HG02642 (cell line): ENCODE measurements around the gene NRXN3.

Experiments
- ATAC-seq: cut with Tn5 transposase; IDR thresholded peaks from one replicate; pipeline ENCODE4 v1.9.1; 2021; ENCODE audit warnings: mild to moderate bottlenecking; ENCODE audit not compliant: unreplicated experiment, poor library complexity

Gene NRXN3

GRCh38 chr14:78172428-78172827 lies 2.3 kb downstream of the NRXN3 start:
- no peak for ATAC-seq

- no peak for ATAC-seq
Measured at GRCh38 chr14:78173346-78174035, 3.3 kb downstream of the NRXN3 start.

GRCh38 chr14:78175412-78175811 lies 5.2 kb downstream of the NRXN3 start:
- no peak for ATAC-seq

GRCh38 chr14:78178071-78178470 lies 7.9 kb downstream of the NRXN3 start:
- ATAC-seq: no peak

GRCh38 chr14:78178971-78179370 lies 8.8 kb downstream of the NRXN3 start:
- no peak for ATAC-seq

- no peak for ATAC-seq
Measured at GRCh38 chr14:78181270-78181669, 11.1 kb downstream of the NRXN3 start.

- no peak for ATAC-seq
Measured at GRCh38 chr14:78182722-78183121, 12.5 kb downstream of the NRXN3 start.

GRCh38 chr14:78184157-78184556 lies 14.0 kb downstream of the NRXN3 start:
- no peak for ATAC-seq

- ATAC-seq: no peak
Measured at GRCh38 chr14:78186277-78186676, 16.1 kb downstream of the NRXN3 start.

- no peak for ATAC-seq
Measured at GRCh38 chr14:78188882-78189281, 18.7 kb downstream of the NRXN3 start.

GRCh38 chr14:78195431-78195830 lies 25.3 kb downstream of the NRXN3 start:
- no peak for ATAC-seq

- no peak for ATAC-seq
Measured at GRCh38 chr14:78196323-78196722, 26.1 kb downstream of the NRXN3 start.

- no peak for ATAC-seq
Measured at GRCh38 chr14:78197051-78197450, 26.9 kb downstream of the NRXN3 start.

GRCh38 chr14:78202163-78202562 lies 32.0 kb downstream of the NRXN3 start:
- ATAC-seq: no peak

- ATAC-seq: no peak
Measured at GRCh38 chr14:78202976-78203375, 32.8 kb downstream of the NRXN3 start.

- ATAC-seq: no peak
Measured at GRCh38 chr14:78207414-78207813, 37.2 kb downstream of the NRXN3 start.

- ATAC-seq: no peak
Measured at GRCh38 chr14:78220273-78220672, 50.1 kb downstream of the NRXN3 start.

GRCh38 chr14:78222746-78223145 lies 52.6 kb downstream of the NRXN3 start:
- no peak for ATAC-seq

GRCh38 chr14:78227248-78228077 lies 57.3 kb downstream of the NRXN3 start:
- ATAC-seq: no peak

- no peak for ATAC-seq
Measured at GRCh38 chr14:78228702-78229327, 58.6 kb downstream of the NRXN3 start.

GRCh38 chr14:78232231-78233000 lies 62.2 kb downstream of the NRXN3 start:
- ATAC-seq: no peak
